ENCODE data around the gene AUTS2.
"Not testable (repeated sequence)": the region's sequence is repeated elsewhere in the genome, so short reads cannot be mapped to it uniquely, and the experiment has no call there.

AUTS2 gene

GRCh38 chr7:70632400-70632799 lies 1034.1 kb downstream of the AUTS2 start:
- no peak for DNase-seq

- no peak for DNase-seq
These were observed 1035.8 kb downstream of the AUTS2 start for GRCh38 chr7:70634071-70634470.

GRCh38 chr7:70634610-70635068 lies 1036.4 kb downstream of the AUTS2 start:
- DNase-seq: no peak

GRCh38 chr7:70635633-70636032 lies 1037.4 kb downstream of the AUTS2 start:
- no peak for DNase-seq

- DNase-seq: no peak
These were observed 1037.9 kb downstream of the AUTS2 start for GRCh38 chr7:70636169-70636568.

GRCh38 chr7:70637726-70638125 lies 1039.5 kb downstream of the AUTS2 start:
- no peak for DNase-seq

GRCh38 chr7:70638158-70639107 lies 1040.2 kb downstream of the AUTS2 start:
- no peak for DNase-seq

- no peak for DNase-seq
These were observed 1042.1 kb downstream of the AUTS2 start for GRCh38 chr7:70640266-70640833.

- no peak for DNase-seq
These were observed 1043.6 kb downstream of the AUTS2 start for GRCh38 chr7:70641882-70642281.

GRCh38 chr7:70645279-70645678 lies 1047.0 kb downstream of the AUTS2 start:
- DNase-seq: no peak

GRCh38 chr7:70645876-70646351 lies 1047.6 kb downstream of the AUTS2 start:
- no peak for DNase-seq

- DNase-seq: no peak
These were observed 1048.4 kb downstream of the AUTS2 start for GRCh38 chr7:70646536-70647248.

GRCh38 chr7:70647801-70648498 lies 1049.7 kb downstream of the AUTS2 start:
- no peak for DNase-seq

GRCh38 chr7:70648499-70648861 lies 1050.2 kb downstream of the AUTS2 start:
- not testable (repeated sequence) for DNase-seq

- no peak for DNase-seq
These were observed 1051.0 kb downstream of the AUTS2 start for GRCh38 chr7:70649323-70649722.

- no peak for DNase-seq
These were observed 1055.9 kb downstream of the AUTS2 start for GRCh38 chr7:70654146-70654545.

GRCh38 chr7:70654979-70655378 lies 1056.7 kb downstream of the AUTS2 start:
- DNase-seq: no peak

GRCh38 chr7:70655694-70656093 lies 1057.4 kb downstream of the AUTS2 start:
- no peak for DNase-seq

- DNase-seq: no peak
These were observed 1059.3 kb downstream of the AUTS2 start for GRCh38 chr7:70657571-70657970.

GRCh38 chr7:70657989-70658632 lies 1059.8 kb downstream of the AUTS2 start:
- DNase-seq: no peak

- DNase-seq: no peak
These were observed 1061.0 kb downstream of the AUTS2 start for GRCh38 chr7:70659263-70659662.

- no peak for DNase-seq
These were observed 1062.0 kb downstream of the AUTS2 start for GRCh38 chr7:70660154-70660818.

Measured in GF-D8 (cell line).